CD4-positive, alpha-beta T cell treated with Interleukin-17A for 1 hour (primary cell): ENCODE data around the gene LRP3.
"Not testable (repeated sequence)": the region's sequence is repeated elsewhere in the genome, so short reads cannot be mapped to it uniquely, and the experiment has no call there.

Source experiments
- DNase-seq: peaks from one replicate; pipeline ENCODE4 v3.0.0-alpha.2; 2020

LRP3 gene

DNA sequence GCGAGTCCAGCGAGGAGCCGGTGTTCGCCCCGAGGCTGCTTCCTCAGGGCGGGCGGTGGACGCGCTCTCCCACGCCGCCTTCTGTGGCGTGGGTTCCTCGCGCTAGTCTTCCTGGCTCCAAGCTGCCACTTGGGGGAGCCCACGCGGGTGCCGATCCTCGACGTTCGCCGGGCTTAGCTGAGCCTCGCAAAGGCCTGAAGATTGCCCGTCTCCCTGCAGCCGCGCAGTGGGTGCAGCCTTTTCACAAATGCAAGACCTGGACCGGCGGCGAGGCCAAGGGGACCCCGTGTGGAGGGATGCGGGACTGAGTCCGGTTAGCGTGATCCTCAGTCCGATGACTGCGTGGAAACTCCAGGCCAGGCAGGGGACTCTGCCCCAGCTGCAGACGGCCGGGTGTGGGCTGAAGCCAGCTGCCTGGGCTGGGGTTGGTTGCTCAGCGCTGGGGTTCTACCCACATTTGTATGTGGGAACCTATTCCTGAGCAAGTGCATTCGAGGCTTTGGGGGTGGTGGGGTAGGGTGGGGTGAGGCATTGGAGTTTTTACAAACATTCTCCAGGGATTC lies 16.6 kb upstream of the LRP3 start:
- peak; percentile 88 for DNase-seq

DNA sequence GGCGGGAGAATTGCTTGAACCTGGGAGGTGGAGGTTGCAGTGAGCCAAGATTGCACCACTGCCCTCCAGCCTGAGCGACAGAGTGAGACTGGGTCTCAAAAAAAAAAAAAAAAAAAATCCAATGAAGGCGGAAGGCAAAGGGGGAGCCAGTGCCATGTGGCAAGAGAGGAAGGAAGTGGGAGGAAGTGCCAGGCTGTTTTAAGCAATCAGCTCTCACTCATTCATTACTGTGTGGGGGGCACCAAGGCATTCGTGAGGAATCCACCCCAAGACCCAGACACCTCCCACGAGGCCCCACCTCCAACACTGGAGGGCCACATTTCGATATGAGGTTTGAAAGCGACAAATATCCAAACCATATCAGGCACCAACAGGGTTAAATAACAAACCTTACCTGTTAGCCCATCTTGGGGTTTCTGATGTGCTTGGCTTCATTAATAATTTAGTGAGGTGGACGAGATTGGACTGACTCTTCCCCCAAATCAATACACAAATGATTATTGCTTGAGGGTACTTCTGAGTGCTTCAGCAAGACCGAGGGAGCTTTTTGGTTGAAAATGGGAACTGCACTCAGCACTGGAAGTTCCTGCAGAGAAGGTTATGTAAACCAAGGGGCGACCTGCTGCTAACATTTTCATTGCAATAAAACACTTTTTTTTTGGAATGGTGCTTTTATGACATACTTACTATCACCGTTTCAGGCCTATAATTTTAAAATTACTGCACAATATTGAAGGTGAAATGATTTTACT lies 7.5 kb upstream of the LRP3 start:
- DNase-seq = no peak

DNA sequence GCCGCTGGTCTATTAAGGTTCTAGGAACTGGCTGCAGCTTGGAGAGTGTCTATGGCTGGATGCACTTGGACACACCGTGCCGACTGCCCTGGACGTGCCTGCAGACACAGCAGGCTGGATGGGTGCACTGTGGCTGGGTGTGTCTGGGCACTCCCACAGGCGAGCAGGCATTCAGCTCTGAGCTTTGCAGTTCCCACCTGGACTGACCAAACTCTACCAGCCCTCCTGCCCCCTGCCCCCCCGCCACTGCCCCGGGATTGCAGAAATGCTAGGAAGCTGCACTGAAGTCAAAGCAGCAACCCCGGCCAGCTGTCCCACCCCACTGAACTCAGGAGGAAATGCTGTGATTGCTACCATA lies 7.0 kb upstream of the LRP3 start:
- DNase-seq = no peak

DNA sequence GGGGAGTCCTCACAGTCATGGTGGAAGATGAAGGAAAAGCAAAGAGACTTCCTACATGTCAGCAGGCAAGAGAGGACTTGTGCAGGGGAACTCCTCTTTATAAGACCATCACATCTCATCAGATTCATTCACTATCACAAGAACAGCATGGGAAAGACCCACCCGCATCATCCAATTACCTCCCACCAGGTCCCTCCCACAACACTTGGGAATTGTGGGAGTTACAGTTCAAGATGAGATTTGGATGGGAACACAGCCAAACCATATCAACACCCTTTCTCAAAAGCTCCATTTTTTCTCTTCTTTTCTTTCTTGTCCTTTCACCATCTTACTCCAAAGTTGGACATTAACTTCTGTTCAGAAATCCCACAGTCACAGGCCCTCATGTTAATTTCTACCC lies 4.7 kb upstream of the LRP3 start:
- no peak for DNase-seq

DNA sequence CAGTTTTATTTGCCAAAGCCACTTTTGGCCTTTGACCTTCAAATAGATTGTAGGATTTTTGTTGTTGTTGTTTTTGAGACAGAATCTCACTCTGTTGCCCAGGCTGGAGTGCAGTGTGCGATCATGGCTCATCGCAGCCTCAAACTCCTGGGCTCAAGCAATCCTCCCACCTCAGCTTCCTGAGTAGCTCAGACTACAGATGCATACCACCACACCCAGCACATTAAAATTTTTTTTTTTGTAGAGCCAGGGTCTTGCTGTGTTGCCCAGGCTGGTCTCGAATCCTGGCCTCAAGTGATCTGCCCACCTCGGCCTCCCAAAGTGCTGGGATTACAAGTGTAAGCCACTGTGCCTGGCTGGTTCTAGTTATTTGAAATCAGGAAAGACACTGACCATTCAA lies 3.0 kb upstream of the LRP3 start:
- DNase-seq = not testable (repeated sequence)

- no peak for DNase-seq
Observed at GRCh38 chr19:33191501-33191900, 2.6 kb upstream of the LRP3 start.

DNA sequence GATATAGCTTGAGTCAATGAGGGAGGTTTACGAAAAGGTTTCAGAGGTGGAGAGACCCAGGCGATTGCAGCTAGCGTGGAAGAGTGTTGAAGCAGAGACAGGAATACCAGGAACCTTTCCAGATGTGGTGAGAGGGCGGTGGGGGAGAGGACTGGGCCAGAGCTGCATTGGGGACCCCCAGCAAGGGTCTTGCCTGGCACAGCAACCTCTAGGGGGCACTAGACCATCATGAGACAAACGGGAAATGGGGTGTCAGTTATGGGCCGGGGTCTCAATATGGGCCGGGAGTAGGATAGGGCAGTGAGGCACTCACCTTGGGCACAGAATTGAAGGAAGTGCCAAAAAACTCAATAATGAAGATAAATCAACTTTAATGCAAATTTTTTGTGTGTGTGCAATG lies 2.1 kb upstream of the LRP3 start:
- DNase-seq = no peak

DNA sequence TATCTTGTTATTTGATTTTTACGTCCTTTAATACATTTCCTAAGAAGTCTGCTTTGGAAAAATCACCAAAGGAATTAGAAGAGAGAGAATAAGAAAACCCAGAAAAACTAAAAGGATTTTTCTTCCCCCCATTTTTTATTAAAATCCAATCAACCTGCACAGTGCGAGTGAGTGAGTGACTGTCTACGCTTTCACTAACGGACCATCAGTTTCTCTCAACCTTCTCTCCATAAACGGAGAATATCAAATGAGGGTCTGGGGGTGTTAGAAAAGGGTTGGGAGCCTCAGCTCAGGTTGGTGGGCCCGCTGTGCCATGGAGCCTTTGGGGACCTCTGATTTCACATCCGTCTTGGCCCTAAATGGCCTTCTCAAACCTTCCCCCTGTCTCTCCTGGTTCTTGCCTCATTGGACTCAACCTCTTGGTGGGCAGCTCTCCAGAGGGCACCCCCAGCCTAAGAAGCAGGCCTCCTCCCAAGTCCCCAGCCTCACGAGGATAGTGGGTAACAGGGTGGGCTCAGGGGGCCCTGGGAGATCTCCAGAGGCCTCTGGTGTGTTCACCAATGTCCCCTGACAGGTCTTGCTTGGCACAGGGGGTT lies 763 bp upstream of the LRP3 start:
- no peak for DNase-seq

DNA sequence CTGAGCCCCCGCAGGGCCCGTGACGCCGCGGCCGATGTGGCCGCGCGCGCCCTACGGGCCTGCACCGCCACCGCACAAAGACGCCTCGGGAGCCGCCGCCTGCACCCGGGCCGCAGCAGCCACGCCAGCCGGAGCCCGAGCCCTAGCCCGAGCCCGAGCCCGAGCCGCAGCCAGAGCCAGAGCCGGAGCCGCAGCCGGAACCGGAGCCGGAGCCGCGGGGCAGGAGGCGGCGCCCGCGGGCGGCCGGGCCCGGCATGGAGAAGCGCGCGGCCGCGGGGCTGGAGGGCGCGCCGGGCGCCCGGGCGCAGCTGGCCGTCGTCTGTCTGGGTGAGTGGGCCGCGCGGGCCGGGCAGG lies 379 bp downstream of the LRP3 start:
- no peak for DNase-seq

GRCh38 chr19:33194886-33195644 lies 935 bp downstream of the LRP3 start:
- no peak for DNase-seq

GRCh38 chr19:33195645-33196347 lies 1.7 kb downstream of the LRP3 start:
- DNase-seq = no peak

DNA sequence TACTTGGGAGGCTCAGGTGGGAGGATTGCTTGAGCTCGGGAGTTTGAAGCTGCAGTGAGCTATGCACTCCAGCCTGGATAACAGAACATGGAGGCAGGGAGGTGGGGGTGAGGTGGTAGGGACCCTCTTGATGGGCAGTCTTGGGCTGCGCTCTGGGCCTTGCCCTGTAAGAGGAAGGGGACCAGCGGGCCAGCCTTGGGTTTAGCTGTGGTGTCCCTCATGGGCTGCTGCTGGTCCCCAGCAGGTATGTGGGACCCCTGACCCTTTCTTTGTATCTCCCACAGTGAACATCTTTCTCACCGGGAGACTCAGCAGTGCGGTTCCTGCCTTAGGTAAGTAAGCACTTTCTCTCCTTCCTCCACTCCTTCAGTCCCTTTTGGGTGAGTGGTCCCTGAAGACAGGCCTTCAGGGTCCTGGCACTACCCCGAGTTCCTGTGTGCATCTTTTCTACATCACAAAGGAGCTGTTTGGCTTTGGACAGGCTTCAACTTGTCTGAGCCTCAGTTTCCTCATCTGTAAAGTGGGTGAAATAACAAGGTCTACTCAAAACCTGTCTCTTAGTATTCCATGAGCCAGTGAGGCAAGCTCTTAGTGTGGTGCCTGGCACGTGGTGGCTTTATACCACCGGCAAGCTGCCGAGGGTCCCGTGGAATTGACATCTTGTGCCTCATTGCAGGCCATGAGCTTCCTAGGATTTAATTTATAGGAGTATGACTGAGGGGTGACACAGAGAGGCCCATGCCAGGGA lies 2.5 kb downstream of the LRP3 start:
- no peak for DNase-seq

- no peak for DNase-seq
Observed at GRCh38 chr19:33197591-33198000, 3.5 kb downstream of the LRP3 start.

GRCh38 chr19:33198169-33198568 lies 4.0 kb downstream of the LRP3 start:
- no peak for DNase-seq

- no peak for DNase-seq
Observed at GRCh38 chr19:33199441-33200265, 5.5 kb downstream of the LRP3 start.

- DNase-seq = no peak
Observed at GRCh38 chr19:33201473-33201872, 7.3 kb downstream of the LRP3 start.

DNA sequence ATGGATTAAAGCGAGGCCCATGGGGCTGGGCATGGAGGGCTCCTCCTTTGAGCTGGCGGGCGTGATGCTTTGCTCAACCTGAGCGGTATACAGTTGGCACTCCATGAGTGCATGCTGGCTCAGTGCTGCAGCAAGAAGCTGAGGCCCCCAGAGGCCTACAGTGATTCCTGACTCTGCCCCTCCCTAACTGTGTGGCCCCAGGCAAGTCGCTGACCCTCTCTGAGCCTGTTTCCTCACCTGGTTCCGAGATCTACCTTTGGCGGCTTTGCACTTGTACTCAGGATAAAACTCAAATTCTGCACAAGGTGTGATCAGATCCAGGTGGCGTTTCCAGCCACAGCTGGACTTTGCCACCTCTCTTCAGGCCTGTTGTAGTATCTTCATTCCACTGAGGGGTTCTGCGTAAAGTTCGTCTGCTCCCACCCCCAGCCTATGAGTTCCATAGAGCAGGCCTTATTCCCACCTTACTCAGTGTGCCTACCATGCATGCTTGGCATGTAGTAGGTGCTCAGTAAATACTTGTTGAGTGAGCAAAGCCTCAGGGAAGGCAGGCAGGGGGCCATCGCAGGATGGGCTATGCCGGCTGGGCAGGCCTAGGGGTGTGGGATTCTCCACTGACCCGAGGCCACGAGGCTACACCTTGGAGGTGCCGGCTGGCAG lies 7.9 kb downstream of the LRP3 start:
- DNase-seq = no peak

DNA sequence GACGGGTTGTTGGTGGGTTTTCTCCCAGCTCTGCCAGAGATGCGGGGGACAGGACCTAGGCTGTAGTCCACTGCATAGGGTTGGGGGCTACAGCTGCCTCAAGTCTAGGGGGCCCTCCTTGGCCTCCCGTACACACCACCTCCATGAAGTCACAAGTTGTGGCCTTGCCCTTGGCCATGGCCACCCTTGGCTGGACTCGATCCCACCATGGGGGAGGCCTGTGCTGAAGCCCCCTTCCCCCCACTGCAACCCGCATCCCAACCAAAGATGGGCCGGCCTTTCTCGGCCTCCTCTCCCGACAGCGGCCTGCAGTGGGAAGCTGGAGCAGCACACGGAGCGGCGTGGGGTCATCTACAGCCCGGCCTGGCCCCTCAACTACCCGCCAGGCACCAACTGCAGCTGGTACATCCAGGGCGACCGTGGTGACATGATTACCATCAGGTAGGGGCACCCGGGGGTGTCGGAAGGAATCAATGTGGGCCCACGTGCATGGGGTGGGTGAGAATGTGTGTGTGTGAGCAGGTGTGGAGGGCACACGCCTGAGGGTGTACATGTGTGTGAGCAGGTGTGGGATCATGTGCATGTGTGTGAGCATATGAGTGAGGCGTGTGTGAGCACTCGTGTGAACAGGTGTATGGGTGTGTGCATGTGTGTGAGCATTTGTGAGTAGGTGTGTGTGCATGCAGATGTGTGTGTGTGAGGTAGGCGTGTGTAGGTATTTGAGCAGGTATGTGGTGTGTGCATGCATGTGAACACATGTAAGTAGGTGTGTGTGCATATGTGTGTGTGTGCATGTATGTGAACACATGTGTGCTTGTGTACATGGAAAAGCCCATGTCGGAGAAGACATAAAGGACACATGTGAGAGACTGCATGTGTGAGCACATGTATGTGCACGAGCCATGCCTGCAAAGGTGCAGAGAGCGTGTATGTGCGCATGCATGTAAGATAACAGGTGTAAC lies 8.7 kb downstream of the LRP3 start:
- no peak for DNase-seq

GRCh38 chr19:33203529-33203928 lies 9.4 kb downstream of the LRP3 start:
- DNase-seq = no peak
